HL-60/S4 (cell line): ENCODE results near the gene ADAMTS2.

ENCODE experiments used
- in situ Hi-C: fragments of 300-500 bp; cut with MboI; formaldehyde crosslinking; loops from 2 replicates; pipeline ENCODE4 v1.14.3; 2022; ENCODE audit warnings: low sequenced_read_pairs

ADAMTS2 gene

GRCh38 chr5:179204572-179204971 lies 140.7 kb downstream of the ADAMTS2 start:
- in situ Hi-C loops = no loop called here

DNA sequence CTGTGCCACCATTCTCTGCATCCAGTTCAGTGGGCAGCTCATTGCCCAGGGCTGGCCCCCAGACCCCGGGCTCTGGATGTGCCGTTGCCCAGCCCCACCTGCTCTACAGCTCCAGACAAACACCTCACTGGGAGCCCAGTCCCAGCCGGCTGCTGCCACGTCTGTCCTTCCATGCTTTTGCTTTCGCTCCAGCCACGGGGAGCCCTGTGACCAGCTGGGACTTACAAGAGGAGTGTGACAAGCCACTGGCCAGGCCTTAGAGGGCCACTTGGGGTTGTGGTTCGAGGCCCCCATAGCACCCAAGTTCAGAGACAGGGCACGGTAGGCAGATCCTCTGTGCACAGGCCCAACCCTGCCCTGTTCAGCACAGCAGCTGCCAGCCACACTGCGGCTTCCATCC lies 142.0 kb downstream of the ADAMTS2 start:
- in situ Hi-C loops = no loop called here

DNA sequence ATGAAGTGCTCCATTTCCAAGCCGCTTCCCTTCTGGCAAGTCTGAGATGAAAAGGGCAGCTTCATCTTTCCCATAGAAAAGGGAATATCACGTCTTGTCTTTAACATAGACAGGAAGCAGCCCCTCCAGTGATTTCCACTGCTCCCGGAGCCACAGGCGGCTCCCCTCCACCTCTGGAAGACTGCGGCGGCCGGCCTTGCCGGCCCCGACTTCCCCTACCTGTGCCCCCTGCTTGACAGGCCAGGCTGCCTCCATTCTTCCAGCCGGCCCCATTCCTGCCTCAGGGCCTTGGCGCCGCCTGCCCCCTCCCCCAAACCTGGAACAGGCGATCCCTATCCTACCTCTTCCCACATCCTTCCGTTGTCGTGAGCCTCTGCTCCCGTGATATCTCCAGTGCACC lies 143.3 kb downstream of the ADAMTS2 start:
- in situ Hi-C loops = no loop called here

- in situ Hi-C loops = no loop called here
These were observed 146.0 kb downstream of the ADAMTS2 start for GRCh38 chr5:179199246-179199645.

- in situ Hi-C loops = no loop called here
These were observed 146.4 kb downstream of the ADAMTS2 start for GRCh38 chr5:179198825-179199224.

DNA sequence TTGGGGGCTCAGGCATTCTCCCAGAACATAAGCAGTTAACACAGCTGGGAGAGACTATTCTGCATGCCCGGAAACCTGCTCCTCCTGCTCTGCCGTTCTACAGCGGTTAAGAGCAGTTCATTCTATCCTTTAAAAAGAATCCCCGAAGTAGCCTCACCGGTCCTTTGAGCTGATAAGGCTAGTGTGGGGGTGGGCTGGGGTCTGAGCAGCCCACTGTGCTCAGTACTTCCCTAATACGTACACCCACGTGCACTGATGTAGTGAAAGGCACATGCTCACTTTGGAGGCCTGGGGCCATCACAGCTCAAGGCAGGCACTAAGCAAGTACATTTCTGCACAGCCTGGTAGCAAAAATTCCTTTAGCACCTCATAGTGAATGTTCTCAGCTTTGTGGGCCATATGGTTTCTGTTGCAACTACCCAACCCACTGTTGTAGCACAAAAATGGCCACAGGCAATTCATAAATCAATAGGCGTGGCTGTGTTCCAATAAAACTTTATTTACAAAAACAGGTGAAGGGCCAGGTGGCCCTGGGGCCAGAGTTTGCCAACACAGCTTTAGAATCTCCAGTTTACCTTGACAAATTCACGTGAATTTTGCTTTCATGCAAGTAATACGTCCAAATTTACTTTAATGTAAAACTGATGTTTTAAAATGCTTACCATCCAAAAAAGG lies 148.7 kb downstream of the ADAMTS2 start:
- in situ Hi-C loops = no loop called here

GRCh38 chr5:179195561-179196404 lies 149.5 kb downstream of the ADAMTS2 start:
- in situ Hi-C loops = no loop called here

DNA sequence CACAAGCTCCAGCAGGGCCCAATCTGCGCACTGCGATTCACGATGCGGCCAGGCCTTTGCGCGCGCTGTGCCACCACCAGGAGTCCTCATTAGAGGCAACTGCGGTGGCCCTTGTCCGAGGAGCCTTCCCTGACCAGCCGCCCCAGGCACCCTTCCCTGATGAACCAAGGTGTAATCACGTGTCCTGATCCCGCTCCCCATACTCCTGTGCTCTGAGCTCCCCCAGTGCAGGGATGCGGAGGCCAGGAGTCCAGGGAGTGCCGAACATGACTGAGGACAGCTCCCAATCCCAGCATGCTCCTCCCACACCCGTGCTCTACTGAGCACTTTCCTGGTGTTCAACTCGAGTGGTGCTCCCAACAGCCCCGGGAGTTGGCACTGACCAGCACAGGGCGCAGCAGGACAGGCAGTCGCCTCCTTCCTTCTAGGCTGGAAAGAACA lies 150.3 kb downstream of the ADAMTS2 start:
- in situ Hi-C loops = no loop called here

GRCh38 chr5:179194201-179194910 lies 150.9 kb downstream of the ADAMTS2 start:
- in situ Hi-C loops = no loop called here

DNA sequence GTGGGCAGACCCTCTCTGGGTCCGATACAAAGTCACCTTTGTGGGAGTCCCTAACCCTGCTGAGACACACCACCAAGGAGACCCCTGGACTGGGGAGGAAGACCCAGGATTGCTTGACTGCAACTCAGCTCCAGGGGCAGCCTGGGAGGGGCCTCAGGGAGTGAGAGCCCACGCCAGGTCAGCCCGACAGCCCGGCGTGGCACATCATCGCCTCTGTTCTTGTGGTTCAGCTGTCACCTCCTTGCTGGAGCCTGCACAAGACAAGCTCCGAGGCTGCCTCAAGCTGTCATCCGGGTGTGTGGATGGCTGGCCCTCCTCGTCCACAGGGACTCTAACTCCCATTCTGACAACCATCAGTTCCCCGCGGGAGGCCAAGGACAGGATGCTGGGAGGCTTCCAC lies 151.5 kb downstream of the ADAMTS2 start:
- in situ Hi-C loops = no loop called here

GRCh38 chr5:179192891-179193470 lies 152.3 kb downstream of the ADAMTS2 start:
- in situ Hi-C loops = no loop called here

DNA sequence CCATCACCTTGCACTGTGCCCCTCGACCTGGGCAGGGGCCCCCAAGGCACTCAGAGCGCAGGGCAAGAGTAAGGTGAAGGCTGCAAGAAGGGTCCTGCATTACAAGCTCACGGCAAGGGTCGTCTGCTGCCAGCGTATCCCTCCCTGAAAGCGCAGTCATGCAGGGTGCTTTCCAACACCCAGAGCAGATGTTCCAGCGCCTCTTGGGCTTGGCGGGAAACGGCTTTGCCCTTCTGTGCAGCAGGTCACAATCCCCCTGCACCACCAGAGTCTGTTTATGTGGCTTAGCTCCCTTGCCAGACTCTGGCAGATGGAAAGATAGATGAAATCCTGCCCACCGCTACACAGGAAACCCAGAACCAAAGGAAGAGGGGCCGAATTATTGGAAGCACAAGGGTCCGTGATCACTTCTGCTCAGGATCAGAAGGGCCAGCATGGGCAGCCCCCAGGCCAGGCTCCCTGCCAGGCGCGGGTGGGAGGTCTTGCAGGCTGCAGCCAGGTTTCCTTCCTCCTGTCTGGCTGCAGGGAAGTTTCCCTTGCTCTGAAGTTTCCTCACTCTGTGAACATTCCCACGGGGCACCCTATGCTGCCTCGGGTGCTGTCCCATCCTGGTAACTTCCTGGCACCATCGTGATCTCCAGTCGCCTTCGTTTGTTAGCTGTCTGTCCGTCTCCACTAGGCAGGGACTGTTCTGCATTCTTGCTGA lies 152.9 kb downstream of the ADAMTS2 start:
- in situ Hi-C loops = no loop called here

DNA sequence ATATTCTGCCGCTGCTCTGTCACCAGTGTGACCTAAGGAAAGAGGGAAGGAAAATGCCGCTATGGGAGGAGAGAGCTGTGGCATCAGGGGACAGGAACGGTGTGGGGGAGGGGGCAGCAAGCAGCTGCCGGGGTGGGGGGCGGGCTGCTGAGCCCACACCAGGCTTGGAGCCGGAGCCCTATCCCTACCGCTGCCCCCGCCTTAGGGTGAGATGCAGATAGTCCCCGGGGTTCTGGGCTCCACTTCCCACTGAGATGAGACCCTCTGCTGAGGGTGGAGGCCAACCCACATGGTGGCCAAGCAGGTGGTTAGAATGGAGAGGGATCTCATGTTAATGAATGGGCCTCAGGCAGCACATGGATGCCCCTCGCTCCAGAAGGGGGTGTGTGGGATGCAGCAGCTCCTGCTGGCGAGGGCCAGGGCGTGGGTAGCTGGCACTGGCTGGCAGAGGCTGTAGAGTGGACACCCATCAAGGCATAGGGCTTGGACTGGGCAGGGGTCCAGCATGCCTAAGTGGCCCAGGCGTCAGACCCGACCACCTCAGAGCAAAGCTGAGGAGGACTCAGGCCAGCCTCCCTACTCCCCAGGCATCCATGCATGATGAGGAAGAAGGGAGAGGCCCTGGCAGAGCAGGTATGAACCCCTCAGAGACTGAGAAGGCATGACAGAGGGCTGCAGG lies 153.6 kb downstream of the ADAMTS2 start:
- in situ Hi-C loops = no loop called here

GRCh38 chr5:179190851-179191505 lies 154.3 kb downstream of the ADAMTS2 start:
- in situ Hi-C loops = no loop called here

GRCh38 chr5:179188636-179189035 lies 156.6 kb downstream of the ADAMTS2 start:
- in situ Hi-C loops = no loop called here

DNA sequence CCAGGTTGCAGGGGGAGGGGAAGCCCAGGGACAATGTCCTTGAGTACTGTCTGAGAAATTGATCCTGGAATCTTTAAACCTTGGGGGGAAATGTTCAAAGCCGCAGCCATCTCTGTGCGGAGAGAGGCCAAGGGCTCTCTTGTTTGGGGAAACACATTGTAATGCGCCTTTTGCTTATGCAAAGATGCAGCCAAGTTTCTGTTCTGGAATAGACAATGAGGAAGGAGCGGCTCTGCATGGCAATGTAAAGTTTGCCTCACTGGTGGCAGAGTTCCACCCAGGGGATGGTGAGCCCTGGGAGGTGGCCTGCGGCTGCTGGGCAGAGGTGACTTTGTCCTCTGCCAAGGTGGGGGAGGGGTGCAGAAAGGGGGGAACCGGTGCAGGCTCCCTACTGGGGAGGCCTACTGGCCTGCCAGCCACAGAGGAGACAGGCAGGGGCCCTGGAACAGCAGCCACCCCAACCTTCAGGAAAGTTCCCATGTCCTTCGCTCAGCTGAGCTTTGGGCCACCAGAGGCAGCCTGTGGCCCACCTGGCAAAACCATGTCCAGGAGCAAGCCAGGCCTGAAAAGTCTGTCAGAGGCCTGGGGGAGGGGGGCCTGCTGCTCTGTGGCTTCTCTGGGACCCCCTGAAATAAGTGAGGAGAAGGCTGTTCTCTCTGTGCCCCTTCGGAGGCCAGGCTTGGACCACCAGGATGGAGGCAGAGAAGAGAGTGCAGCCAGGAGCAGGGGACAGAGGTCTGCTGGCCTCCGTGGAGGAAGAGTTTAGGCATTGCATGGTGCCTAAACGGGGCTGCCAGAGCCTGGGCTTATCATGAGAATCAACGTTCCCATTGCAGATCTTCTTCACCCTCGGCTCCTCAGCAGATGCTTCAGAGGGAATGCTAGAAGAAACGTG lies 157.3 kb downstream of the ADAMTS2 start:
- in situ Hi-C loops = no loop called here

DNA sequence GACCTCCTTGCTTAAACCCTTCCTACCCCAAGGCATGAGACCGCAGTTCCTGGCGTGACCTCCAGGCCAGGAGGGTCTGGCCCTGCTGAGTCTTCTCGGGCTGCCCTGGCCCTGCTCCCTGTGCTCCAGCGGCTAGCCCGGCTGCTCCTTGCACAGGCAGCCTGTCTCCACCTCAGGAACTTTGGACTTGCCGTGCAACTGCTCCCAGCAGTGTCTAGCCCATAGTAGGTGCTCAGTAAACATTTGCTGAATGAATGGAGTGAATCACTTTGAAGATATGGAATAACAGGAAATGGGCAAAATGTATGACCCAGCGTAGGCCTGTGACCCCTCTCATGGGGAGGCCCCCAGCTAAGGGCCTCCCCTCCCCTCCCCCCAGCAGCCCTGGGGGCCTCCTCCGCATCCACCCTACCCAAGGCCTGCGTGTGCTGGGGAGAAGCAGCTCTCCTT lies 158.0 kb downstream of the ADAMTS2 start:
- in situ Hi-C loops = no loop called here

DNA sequence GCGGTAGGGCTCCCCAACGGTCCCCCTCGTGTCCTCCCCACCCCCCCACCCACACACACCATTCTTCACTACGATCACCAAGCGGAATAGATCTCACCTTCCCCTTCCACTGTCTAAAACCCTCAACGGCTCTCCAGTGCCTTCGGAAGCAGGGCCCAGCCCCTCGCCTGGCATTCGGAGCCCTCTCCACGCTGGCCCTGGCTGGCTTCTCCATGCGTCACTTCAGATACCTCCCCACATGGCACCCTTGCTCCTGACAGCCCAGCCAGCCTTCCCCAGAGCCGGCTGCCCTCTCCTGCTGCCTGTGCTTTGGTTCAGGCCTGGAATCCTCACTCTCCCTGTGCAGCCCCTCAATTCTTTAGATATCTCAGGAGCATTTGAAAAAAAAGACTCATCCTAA lies 158.5 kb downstream of the ADAMTS2 start:
- in situ Hi-C loops = no loop called here
